WTC11 (cell line): ENCODE data around the gene ADARB2.

ENCODE experiments used
- CBFB ChIP-seq: sonication (generic); formaldehyde crosslinking; IDR thresholded peaks from 2 replicates; pipeline ENCODE4 v1.8.1; 2022; ENCODE audit warnings: mild to moderate bottlenecking, low read depth, missing genetic modification reagents
- ZNF396 ChIP-seq: fragments of 250-450 bp; sonication (Bioruptor Pico); IDR thresholded peaks from 2 replicates; pipeline ENCODE4 v1.8.0; 2021; ENCODE audit warnings: mild to moderate bottlenecking, moderate library complexity, borderline replicate concordance
- TF ChIP-seq, protein P1 (sequence below): fragments of 200-600 bp; IDR thresholded peaks from 2 replicates; pipeline ENCODE4 v1.8.0; 2022; ENCODE audit warnings: antibody characterized with exemption

DNA sequence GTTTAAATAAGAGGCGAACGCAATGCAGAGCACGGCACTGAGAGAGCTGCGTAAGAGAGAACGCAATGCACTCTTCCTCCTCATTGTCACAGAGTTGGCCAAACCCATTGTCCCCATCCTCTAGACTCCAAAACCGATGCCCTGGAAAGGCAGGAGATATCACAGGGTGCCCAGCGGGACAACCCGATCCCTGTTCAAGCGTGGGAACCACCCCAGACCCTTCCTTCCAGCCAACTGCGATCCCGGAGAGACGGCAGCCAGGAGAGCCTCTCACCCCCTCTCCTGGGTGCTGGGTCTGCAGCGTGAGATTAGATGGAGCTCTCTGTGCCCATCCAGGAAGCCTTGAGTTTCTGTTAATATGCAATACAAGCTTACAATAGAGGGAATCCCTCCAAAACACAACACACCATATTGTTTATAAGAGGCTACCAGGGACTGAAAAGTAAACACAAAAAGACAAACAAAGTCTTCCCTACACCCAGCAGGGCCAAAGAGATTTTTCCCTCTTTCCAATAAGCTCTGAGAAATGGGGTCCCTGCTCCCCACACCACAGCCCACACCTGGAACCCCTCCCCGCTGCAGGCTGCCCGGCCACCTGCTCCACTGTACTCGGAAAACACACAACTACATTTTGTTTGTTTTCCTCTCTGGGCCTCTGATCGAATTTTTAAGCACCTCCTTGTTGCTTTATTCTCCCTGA lies 187.6 kb downstream of the ADARB2 start:
- no peak for TF ChIP-seq ZNF396 (CRISPR knock-in tag)
- no peak for TF ChIP-seq CBFB (CRISPR knock-in tag)
- TF ChIP-seq, protein P1, sequence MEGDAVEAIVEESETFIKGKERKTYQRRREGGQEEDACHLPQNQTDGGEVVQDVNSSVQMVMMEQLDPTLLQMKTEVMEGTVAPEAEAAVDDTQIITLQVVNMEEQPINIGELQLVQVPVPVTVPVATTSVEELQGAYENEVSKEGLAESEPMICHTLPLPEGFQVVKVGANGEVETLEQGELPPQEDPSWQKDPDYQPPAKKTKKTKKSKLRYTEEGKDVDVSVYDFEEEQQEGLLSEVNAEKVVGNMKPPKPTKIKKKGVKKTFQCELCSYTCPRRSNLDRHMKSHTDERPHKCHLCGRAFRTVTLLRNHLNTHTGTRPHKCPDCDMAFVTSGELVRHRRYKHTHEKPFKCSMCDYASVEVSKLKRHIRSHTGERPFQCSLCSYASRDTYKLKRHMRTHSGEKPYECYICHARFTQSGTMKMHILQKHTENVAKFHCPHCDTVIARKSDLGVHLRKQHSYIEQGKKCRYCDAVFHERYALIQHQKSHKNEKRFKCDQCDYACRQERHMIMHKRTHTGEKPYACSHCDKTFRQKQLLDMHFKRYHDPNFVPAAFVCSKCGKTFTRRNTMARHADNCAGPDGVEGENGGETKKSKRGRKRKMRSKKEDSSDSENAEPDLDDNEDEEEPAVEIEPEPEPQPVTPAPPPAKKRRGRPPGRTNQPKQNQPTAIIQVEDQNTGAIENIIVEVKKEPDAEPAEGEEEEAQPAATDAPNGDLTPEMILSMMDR, result no peak
